Measurements from ENCODE around the gene STK32B.

- no peak for TF ChIP-seq CTCF (IDR thresholded peaks at IDR 0.05)
- TF ChIP-seq POLR2A (IDR thresholded peaks at IDR 0.05): no peak
Observed at GRCh38 chr4:5021546-5021945, 29.7 kb upstream of the STK32B start.

All from lower leg skin (tissue), 3 donors.